Aorta (tissue), 5 donors: ENCODE data around the gene OTOF. TPM values are rescaled to one million over a fixed set of nuclear protein-coding genes. Genes with fewer than 3 reads are reported as not detected.

Source experiments
- ATAC-seq: fragments of 200-7000 bp; cut with Tn5 transposase; one replicate; pipeline ENCODE4 v1.9.1; 2022; ENCODE audit warnings: moderate library complexity; ENCODE audit not compliant: low FRiP score
- DNase-seq, 2 donors: peaks; one replicate each; pipeline ENCODE4 v3.0.0-alpha.2; 2020
- H3K27ac ChIP-seq, 2 donors: one replicate each; pipeline ENCODE4 v1.5.1; 2013; ENCODE audit warnings: low read length in 2 of 2, mild to moderate bottlenecking in 2 of 2, moderate library complexity in 2 of 2, control low read depth in 1 of 2, inconsistent platforms in 1 of 2, low read depth in 1 of 2
- H3K27me3 ChIP-seq, 2 donors: one replicate each; pipeline ENCODE4 v1.6.1; 2013; ENCODE audit warnings: control low read depth in 1 of 2, low read length in 1 of 2, mild to moderate bottlenecking in 1 of 2, moderate library complexity in 1 of 2; ENCODE audit not compliant: insufficient read depth in 2 of 2, control insufficient read depth in 1 of 2
- H3K36me3 ChIP-seq, 2 donors: one replicate each; pipeline ENCODE4 v1.6.1; 2013; ENCODE audit warnings: control low read depth in 1 of 2, low read length in 1 of 2, mild to moderate bottlenecking in 1 of 2; ENCODE audit not compliant: insufficient read depth in 2 of 2, control insufficient read depth in 1 of 2
- H3K4me1 ChIP-seq, 2 donors: one replicate each; pipeline ENCODE4 v1.6.1; 2013; ENCODE audit warnings: low read length in 2 of 2, control low read depth in 1 of 2, mild to moderate bottlenecking in 1 of 2, moderate library complexity in 1 of 2; ENCODE audit not compliant: insufficient read depth in 2 of 2, control insufficient read depth in 1 of 2
- H3K4me3 ChIP-seq, 2 donors: one replicate each; pipeline ENCODE4 v1.5.1; 2013; ENCODE audit warnings: low read length in 2 of 2, control low read depth in 1 of 2, mild to moderate bottlenecking in 1 of 2
- H3K9me3 ChIP-seq: one replicate; pipeline ENCODE4 v1.6.1; 2013; ENCODE audit warnings: mild to moderate bottlenecking, low read length; ENCODE audit not compliant: control insufficient read depth
- WGBS, 2 donors: extraction: QIAGEN DNeasy Blood & Tissue Kit; methylation state at CpG; one replicate each; pipeline ENCODE4 v1.1.7; 2013; 5-methylcytosine and 5-hydroxymethylcytosine counted together
- intact Hi-C, 2 donors: fragments of 100-400 bp; cut with DNase I; formaldehyde crosslinking; loops; one replicate each; pipeline versions ENCODE4 v1.14.2 to v1.15.0; 2022
- polyA plus RNA-seq, 2 donors: library from polyadenylated mRNA; stranded (reverse); fragments of 200-250 nt; gene quantifications; one replicate each; pipeline ENCODE4 v1.2.3, GENCODE V29; 2013
- total RNA-seq, 2 donors: library from RNA; stranded (reverse); fragmentation: NEBNext Ultra II Directional; extraction: Animal tissue kit (Norgen Biotek cat#: 25700); gene quantifications; one replicate each; pipeline ENCODE4 v1.2.1, GENCODE V29; 2021
- donor health status: healthy with polysubstance abuse.
- donor health status: Bipolar disorder and iron deficiency.
- donor health status: DM: no; HTN: no; CAD: no.
- donor health status: DM: no; HTN: no; CAD: no.
- donor health status: DM: yes; HTN: yes; CAD: no.

Gene OTOF
- total and polyA plus RNA-seq, 4 donors: 0.06 to 0.24 TPM; not detected in 2

GRCh38 chr2:26507932-26508331, 30.0 kb upstream of the OTOF start:
- Histone ChIP-seq H3K27ac (no peak overlapping the region), H3K4me1 (no peaks in the 10 kb centered on the region), H3K4me3 (no peak overlapping the region), H3K36me3 (no peaks in the 10 kb centered on the region), H3K27me3 (no peaks in the 10 kb centered on the region), H3K9me3 (no peaks in the 10 kb centered on the region)
- 84 to 90% methylated on average over 5 of the region's 5 CpGs for WGBS, 2 donors
- intact Hi-C loops: no loop called here
- ATAC-seq: no peak
- DNase-seq: peak in 1 of 2 donors; percentile 4

- intact Hi-C loops: no loop called here
- no peaks in the 10 kb centered on the region for H3K36me3 ChIP-seq
Observed at GRCh38 chr2:26507088-26507487, 29.2 kb upstream of the OTOF start.

GRCh38 chr2:26506279-26506678, 28.4 kb upstream of the OTOF start:
- H3K9me3 ChIP-seq: no peaks in the 10 kb centered on the region
- ATAC-seq (no peak), DNase-seq (peak in 1 of 2 donors; percentile 58)
- 71 to 79% methylated on average over 4 of the region's 4 CpGs for WGBS, 2 donors
- H3K27ac ChIP-seq: no peak overlapping the region
- H3K27me3 ChIP-seq: no peaks in the 10 kb centered on the region
- intact Hi-C loops: no loop called here
- no peaks in the 10 kb centered on the region for H3K4me1 ChIP-seq
- no peak overlapping the region for H3K4me3 ChIP-seq
- H3K36me3 ChIP-seq: no peaks in the 10 kb centered on the region

More at GRCh38 chr2:26507088-26507487, 29.2 kb upstream of the OTOF start:
- no peak for ATAC-seq
- Histone ChIP-seq H3K27me3 (no peaks in the 10 kb centered on the region), H3K27ac (no peak overlapping the region), H3K9me3 (no peaks in the 10 kb centered on the region), H3K4me3 (no peak overlapping the region), H3K4me1 (no peaks in the 10 kb centered on the region)
- no peak for DNase-seq

DNA sequence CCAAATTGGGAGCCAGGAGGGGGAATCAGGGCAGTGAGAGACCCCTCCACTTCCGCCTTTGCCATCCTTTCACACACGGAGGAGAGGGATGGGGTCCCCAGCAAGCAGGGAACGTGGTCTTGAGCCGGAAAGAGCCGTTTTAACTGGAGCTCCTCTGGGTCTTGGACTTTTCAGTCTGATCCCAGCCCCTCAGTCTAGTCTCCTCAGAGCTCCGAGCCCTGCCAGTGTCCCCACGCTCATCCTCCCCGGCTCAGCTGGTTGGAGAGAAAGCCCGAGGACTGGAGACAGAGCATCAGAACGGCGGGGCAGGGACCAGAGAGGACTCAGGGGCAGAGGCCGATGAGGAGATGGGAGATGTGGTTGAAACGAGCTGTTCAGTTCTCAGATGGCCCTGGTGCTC, 26.1 kb upstream of the OTOF start:
- Histone ChIP-seq H3K36me3 (no peaks in the 10 kb centered on the region), H3K4me3 (no peak overlapping the region), H3K27me3 (no peaks in the 10 kb centered on the region), H3K27ac (no peak overlapping the region), H3K9me3 (no peaks in the 10 kb centered on the region), H3K4me1 (no peaks in the 10 kb centered on the region)
- ATAC-seq: no peak
- intact Hi-C loops: loop anchor here (5.0 kb wide), 2 partner anchors 68 to 73 kb away; no protein-coding TSS in a partner anchor
- DNase-seq: peak in 1 of 2 donors; percentile 70
- 65% methylated on average over 13 of the region's 13 CpGs for WGBS, 2 donors

DNA sequence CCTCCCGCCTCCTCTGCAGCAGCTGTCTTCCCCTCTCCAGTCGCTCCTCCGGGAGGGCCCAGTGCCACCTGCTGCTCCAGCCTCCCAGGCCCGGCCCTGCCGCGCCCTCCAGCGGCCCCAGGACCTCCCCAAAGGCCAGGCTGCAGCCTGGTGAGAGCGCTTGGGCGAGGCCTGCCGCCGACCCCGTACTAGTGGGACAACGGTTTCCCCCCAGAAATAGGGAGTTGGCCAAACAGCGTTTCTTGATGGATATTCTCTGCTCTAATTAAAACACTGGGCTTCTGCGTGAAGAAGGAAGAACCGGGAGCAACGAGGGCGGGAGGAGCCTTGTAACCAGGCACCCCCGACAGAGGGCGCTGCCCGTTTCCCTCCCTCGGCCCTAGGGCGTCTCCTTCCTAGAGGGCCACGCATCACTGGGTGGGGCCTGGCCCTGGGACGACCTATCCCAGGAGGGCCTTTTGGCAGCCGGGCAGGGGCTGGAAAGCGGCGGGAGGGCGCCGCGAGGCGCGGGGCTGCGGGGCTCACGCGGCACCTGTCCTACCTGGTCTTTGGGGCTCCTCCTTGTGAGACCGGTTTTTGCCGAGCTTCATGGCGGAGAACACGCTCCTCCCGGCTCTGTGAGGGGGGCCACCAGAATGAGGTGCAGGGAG, 25.4 kb upstream of the OTOF start:
- Histone ChIP-seq H3K27me3 (no peaks in the 10 kb centered on the region), H3K4me3 (peak overlapping the region in 1 of 2 donors; percentile 10), H3K36me3 (no peaks in the 10 kb centered on the region), H3K4me1 (no peaks in the 10 kb centered on the region), H3K27ac (no peak overlapping the region), H3K9me3 (no peaks in the 10 kb centered on the region)
- DNase-seq: peak; percentile 81 to 91
- intact Hi-C loops: loop anchor here (5.0 kb wide), 2 partner anchors 69 to 74 kb away; no protein-coding TSS in a partner anchor
- WGBS, 2 donors: 3 to 4% methylated on average over 41 of the region's 41 CpGs
- ATAC-seq: peak; percentile 86

DNA sequence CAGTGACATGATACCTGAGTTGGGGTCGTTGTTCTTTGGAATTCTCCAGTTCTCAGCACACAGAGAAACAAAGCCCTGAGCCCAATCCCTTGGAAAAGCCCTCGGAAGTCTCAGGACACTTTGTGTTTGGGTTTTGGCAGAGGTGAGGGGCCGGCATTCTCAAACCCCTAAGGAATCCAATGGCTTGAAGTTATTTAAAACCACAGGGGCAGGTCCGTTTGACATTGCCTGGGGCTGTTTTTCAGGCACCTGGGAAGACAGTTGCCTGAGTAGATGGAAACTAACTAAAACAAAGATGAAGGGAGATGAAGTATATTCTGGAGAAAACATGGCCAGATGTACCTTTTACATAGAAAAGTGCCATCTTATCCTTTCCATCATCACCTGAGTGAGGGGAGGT, 22.5 kb upstream of the OTOF start:
- ATAC-seq: no peak
- Histone ChIP-seq H3K27ac (no peak overlapping the region), H3K4me1 (no peaks in the 10 kb centered on the region), H3K9me3 (no peaks in the 10 kb centered on the region), H3K4me3 (no peak overlapping the region), H3K36me3 (no peaks in the 10 kb centered on the region), H3K27me3 (no peaks in the 10 kb centered on the region)
- intact Hi-C loops: loop anchor here (5.0 kb wide), 2 partner anchors 72 to 77 kb away; no protein-coding TSS in a partner anchor
- DNase-seq: no peak
- 65 to 81% methylated on average over 4 of the region's 4 CpGs for WGBS, 2 donors

DNA sequence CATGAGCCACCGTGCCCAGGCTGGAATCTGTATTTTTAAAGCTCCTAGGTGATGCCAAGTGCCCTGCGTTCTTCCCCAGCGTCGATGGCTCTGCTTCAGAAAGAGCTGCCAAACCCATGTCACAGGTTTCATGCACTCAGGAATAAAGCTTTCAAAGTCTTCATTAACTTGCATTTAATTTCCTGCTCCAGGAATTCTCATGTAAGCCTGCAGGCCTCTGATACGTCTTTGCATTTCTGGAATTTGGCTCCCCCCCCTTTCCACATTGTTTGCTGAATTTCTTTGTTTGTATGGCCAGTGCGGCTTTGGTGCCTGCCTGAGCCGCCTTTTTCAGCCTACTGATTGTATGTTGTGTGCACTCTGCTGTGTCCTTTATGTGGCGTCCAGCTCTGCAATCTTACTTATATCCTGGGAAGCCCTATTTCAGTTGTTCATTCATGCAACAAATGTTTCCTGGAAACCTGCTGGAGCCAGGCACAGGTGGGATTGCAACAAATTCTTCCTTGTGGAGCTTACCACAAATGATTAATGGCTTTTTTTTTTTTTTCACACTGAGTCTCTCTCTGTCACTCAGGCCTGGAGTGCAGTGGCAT, 17.9 kb upstream of the OTOF start:
- Histone ChIP-seq H3K36me3 (no peaks in the 10 kb centered on the region), H3K27me3 (no peaks in the 10 kb centered on the region), H3K4me1 (no peaks in the 10 kb centered on the region), H3K9me3 (no peaks in the 10 kb centered on the region), H3K4me3 (no peak overlapping the region), H3K27ac (no peak overlapping the region)
- WGBS, 2 donors: 75 to 76% methylated on average over 8 of the region's 8 CpGs
- DNase-seq (no peak), ATAC-seq (no peak)
- intact Hi-C loops: no loop called here

DNA sequence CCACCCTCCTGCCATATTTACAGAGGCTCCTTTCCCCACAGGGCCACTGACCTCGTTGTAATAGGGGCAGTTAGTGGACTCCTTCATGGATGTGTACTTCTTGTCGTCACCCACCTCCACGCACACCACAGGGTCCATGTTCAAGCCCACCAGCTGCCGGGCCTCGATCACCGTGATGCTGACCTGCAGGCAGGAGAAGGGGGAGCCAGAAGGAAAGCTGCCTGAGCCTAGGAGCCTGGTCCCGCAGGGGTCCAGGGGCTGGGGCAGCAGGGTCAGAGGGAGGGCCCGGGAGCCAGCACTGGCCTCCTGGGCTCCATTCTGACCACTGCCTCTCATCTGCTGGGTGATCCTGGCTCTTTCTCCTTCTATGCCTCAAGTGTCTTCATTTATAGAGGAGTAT, 17.0 kb upstream of the OTOF start:
- ATAC-seq (no peak), DNase-seq (no peak)
- Histone ChIP-seq H3K9me3 (no peaks in the 10 kb centered on the region), H3K4me1 (no peaks in the 10 kb centered on the region), H3K4me3 (no peak overlapping the region), H3K36me3 (no peaks in the 10 kb centered on the region), H3K27ac (no peak overlapping the region), H3K27me3 (no peaks in the 10 kb centered on the region)
- WGBS, 2 donors: 94 to 95% methylated on average over 8 of the region's 8 CpGs
- intact Hi-C loops: no loop called here

DNA sequence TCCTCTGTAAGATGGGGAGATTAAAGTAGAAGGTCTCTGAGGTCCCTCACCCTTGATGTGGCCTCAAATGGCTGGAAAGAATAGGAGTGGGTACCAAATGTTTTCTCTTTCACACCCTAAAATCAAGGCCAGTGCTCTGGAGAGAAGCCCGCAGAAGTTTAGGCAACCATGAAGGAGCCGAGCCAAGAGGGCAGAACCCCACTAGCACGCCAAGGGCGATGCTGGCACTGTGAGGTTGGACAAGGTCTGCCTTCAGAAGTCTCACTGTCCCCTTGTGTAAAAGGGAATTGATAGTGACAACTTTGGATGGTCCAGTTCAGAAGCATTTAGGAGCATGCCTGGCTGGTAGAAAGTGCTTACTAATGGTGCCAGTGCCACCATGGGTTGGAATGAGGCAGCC, 16.3 kb upstream of the OTOF start:
- Histone ChIP-seq H3K36me3 (no peaks in the 10 kb centered on the region), H3K4me3 (no peak overlapping the region), H3K27ac (no peak overlapping the region), H3K4me1 (no peaks in the 10 kb centered on the region), H3K9me3 (no peaks in the 10 kb centered on the region), H3K27me3 (no peaks in the 10 kb centered on the region)
- peak in 1 of 2 donors; percentile 54 for DNase-seq
- no peak for ATAC-seq
- WGBS, 2 donors: 96 to 97% methylated on average over 4 of the region's 4 CpGs
- intact Hi-C loops: no loop called here
